Activated CD4-positive, alpha-beta T cell treated with anti-CD3 and anti-CD28 coated beads, Interleukin-2, amount 10 ng/mL, durations not matched to agents 24 days and 14 days (primary cell): ENCODE data around the gene MYL6. TPM values are rescaled to one million over a fixed set of nuclear protein-coding genes. Genes with fewer than 3 reads are reported as not detected.
A peak's percentile ranks its signal among the peaks of the same experiment; 100 is the strongest.

ENCODE experiments used
- DNase-seq: peaks from one replicate; pipeline ENCODE4 v3.0.0; 2022
- H3K27ac Mint-ChIP-seq: one replicate; pipeline ENCODE4 v1.8.0; 2022; ENCODE audit warnings: mild to moderate bottlenecking, mixed read lengths
- H3K27me3 Mint-ChIP-seq: one replicate; pipeline ENCODE4 v1.8.0; 2022; ENCODE audit warnings: mixed read lengths
- H3K36me3 Mint-ChIP-seq: one replicate; pipeline ENCODE4 v1.8.0; 2022; ENCODE audit warnings: low read depth, mild to moderate bottlenecking, mixed read lengths
- H3K4me1 Mint-ChIP-seq: one replicate; pipeline ENCODE4 v1.8.0; 2021; ENCODE audit warnings: mixed read lengths
- H3K4me3 Mint-ChIP-seq: one replicate; pipeline ENCODE4 v1.8.0; 2022; ENCODE audit warnings: mild to moderate bottlenecking, moderate library complexity, mixed read lengths
- H3K9me3 Mint-ChIP-seq: one replicate; pipeline ENCODE4 v1.8.0; 2021; ENCODE audit warnings: mixed read lengths
- intact Hi-C: fragments of 100-400 bp; cut with micrococcal nuclease; formaldehyde crosslinking; loops from one replicate; pipeline ENCODE4 v1.15.1; 2023
- total RNA-seq: library from RNA; stranded (reverse); gene quantifications from 2 replicates; pipeline ENCODE4 v1.2.3, GENCODE V29; 2022

MYL6 gene
- total RNA-seq, 1 donor from 2014 or later, result 717 TPM

DNA sequence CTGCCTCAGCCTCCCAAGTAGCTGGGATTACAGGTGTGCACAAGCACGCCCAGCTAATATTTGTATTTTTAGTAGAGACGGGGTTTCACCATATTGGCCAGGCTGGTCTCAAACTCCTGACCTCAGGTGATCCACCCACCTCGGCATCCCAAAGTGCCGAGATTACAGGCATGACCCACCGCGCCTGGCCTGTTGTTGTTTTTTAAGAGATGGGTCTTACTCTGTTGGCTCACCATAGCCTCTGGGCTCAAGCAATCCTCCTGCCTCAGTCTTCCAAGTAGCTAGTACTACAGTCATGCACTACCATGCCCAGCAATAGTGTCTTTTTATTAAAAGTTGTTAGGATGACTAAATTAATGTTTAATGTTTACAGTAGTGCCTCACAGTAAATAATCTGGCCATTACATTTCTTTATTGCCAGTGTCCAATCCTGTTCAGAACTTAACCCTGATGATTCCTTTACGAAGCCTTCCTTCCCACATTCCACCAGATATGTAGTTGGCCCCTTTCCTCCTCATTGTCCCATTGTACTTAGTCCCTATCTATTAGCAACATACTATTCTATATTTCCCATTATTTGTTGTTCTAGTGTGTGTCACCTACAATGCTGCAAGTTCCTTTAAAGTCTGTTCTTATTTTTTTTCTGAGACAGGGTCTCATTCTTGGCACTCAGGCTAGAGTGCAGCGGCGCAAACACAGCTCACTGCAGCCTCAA, 39.9 kb downstream of the MYL6 start:
- no peaks in the 10 kb centered on the region for H3K27me3 Mint-ChIP-seq
- H3K4me3 Mint-ChIP-seq, result no peak overlapping the region
- no peak for DNase-seq
- intact Hi-C loops, result no loop called here
- H3K36me3 Mint-ChIP-seq, result peaks cover 2% of the 10 kb centered on the region
- H3K9me3 Mint-ChIP-seq, result no peaks in the 10 kb centered on the region
- H3K27ac Mint-ChIP-seq, result no peak overlapping the region
- peaks cover 5% of the 10 kb centered on the region for H3K4me1 Mint-ChIP-seq

DNA sequence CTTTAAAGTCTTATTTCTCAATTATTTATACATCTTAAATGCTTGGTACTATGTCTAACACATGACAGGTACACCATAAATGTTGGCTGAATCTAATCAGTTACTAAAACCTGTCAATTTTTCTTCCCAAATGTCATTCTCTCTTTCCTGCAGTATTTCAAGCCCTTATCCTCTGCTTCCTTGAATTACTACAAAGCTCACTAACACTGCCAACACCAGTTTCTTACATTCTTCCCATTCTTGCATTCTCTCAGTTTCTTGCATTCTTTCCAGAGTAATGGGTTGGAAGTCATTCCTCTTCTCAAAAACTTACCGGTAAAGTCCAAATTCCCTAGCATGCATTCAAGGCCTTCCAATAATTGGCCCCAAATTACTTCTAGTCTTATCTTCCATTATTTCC, 40.7 kb downstream of the MYL6 start:
- Mint-ChIP-seq H3K4me1 (no peaks in the 10 kb centered on the region), H3K4me3 (no peak overlapping the region), H3K27me3 (no peaks in the 10 kb centered on the region), H3K36me3 (no peaks in the 10 kb centered on the region), H3K27ac (no peak overlapping the region), H3K9me3 (no peaks in the 10 kb centered on the region)
- intact Hi-C loops, result no loop called here
- DNase-seq, result no peak

GRCh38 chr12:56202366-56202765, 44.2 kb downstream of the MYL6 start:
- H3K9me3 Mint-ChIP-seq, result no peaks in the 10 kb centered on the region
- no peaks in the 10 kb centered on the region for H3K27me3 Mint-ChIP-seq
- DNase-seq, result no peak
- peaks cover 18% of the 10 kb centered on the region for H3K36me3 Mint-ChIP-seq
- intact Hi-C loops, result no loop called here
- no peak overlapping the region for H3K4me3 Mint-ChIP-seq
- peaks cover 2% of the 10 kb centered on the region for H3K4me1 Mint-ChIP-seq
- H3K27ac Mint-ChIP-seq, result no peak overlapping the region

DNA sequence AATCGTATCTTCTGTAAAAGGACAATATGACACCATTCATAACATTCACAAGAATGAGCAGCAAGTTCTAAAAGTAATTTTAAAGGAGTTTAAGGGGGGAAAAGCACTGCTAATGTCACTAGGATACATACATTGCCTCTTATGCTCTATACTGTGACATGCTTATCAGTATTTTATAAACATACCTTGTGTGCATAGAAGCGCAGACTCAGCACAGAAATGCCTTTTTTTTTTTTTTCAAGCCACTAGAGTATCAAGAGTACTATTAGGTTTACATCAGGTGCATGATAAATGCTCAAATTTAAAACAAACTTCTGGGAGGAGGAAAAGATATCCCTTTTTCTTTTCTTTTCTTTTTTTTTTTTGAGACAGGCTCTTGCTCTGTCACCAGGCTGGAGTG, 44.7 kb downstream of the MYL6 start:
- peaks cover 22% of the 10 kb centered on the region for H3K36me3 Mint-ChIP-seq
- intact Hi-C loops, result no loop called here
- H3K4me1 Mint-ChIP-seq, result peaks cover 2% of the 10 kb centered on the region
- no peak for DNase-seq
- no peak overlapping the region for H3K4me3 Mint-ChIP-seq
- H3K27me3 Mint-ChIP-seq, result no peaks in the 10 kb centered on the region
- no peaks in the 10 kb centered on the region for H3K9me3 Mint-ChIP-seq
- no peak overlapping the region for H3K27ac Mint-ChIP-seq

GRCh38 chr12:56204275-56204674, 46.1 kb downstream of the MYL6 start:
- Mint-ChIP-seq H3K36me3 (peaks cover 29% of the 10 kb centered on the region), H3K27me3 (no peaks in the 10 kb centered on the region), H3K9me3 (no peaks in the 10 kb centered on the region), H3K4me3 (no peak overlapping the region), H3K4me1 (peaks cover 2% of the 10 kb centered on the region), H3K27ac (no peak overlapping the region)
- intact Hi-C loops, result no loop called here
- DNase-seq, result no peak

DNA sequence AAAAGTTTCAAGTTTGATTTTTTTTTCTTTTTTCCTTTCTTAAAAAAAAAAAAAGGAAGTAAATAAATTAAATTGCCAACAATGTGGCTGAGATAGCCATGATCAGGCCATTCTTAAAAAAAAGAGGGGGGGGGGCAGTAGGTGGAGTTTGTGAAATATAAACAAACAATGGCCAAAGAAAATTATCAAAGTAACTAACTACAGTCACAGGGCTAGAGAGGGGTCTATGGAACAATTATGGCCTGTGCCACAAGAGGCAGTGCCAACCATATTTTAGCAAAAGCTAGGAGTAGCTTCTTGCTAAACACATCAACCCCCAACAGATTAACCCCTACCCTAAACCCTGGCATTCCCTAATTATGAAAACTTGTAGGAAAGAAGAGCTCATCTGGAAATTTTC, 47.3 kb downstream of the MYL6 start:
- Mint-ChIP-seq H3K36me3 (peaks cover 38% of the 10 kb centered on the region), H3K27me3 (no peaks in the 10 kb centered on the region), H3K9me3 (no peaks in the 10 kb centered on the region), H3K27ac (no peak overlapping the region), H3K4me1 (peaks cover 2% of the 10 kb centered on the region), H3K4me3 (no peak overlapping the region)
- intact Hi-C loops, result loop anchor here (5.0 kb wide), 1 partner anchor 257 kb away; no protein-coding TSS in a partner anchor
- no peak for DNase-seq

DNA sequence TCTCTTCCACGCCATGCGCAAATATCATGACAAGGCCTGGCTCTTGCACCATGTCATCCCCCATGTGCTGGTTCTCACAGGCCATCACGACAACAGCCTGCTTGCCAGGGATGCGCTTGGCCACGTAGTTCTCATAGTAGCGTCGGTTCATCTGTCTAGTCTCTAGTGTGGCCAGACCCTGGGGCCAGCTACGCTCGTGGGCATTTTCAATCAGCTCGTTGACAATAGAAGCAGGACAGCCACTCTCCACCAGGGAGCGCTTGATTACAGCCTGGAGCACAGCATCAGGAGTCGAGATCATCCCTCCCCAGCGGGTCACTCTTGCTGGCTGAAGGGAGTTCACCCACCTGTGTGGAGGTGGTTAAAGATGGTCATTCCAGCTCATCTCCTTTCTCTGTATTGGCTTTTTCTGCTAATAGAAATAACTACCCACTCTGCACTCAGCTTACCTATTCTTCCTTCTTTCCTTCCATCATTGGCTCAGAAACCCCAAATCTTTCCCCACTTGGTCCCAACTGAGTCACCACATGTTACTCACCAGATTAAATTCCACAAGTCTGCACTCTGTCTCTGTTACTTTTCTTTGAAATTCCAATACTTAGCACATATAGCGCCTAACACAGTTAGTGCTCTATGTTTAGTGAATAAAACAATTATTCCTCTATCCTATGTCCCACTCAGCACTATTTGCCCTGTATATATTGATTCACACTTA, 48.5 kb downstream of the MYL6 start:
- H3K9me3 Mint-ChIP-seq, result no peaks in the 10 kb centered on the region
- DNase-seq, result peak; percentile 81
- peaks cover 2% of the 10 kb centered on the region for H3K4me1 Mint-ChIP-seq
- intact Hi-C loops, result loop anchor here (5.0 kb wide), 1 partner anchor 256 kb away; no protein-coding TSS in a partner anchor
- H3K36me3 Mint-ChIP-seq, result peaks cover 44% of the 10 kb centered on the region
- H3K27me3 Mint-ChIP-seq, result no peaks in the 10 kb centered on the region
- no peak overlapping the region for H3K27ac Mint-ChIP-seq
- H3K4me3 Mint-ChIP-seq, result no peak overlapping the region

- H3K4me3 Mint-ChIP-seq, result no peak overlapping the region
These were observed 49.8 kb downstream of the MYL6 start for GRCh38 chr12:56208006-56208405.

More at GRCh38 chr12:56208006-56208405, 49.8 kb downstream of the MYL6 start:
- H3K27ac Mint-ChIP-seq, result no peak overlapping the region
- peaks cover 2% of the 10 kb centered on the region for H3K4me1 Mint-ChIP-seq
- DNase-seq, result no peak
- H3K36me3 Mint-ChIP-seq, result peaks cover 50% of the 10 kb centered on the region
- H3K9me3 Mint-ChIP-seq, result no peaks in the 10 kb centered on the region
- H3K27me3 Mint-ChIP-seq, result no peaks in the 10 kb centered on the region
- intact Hi-C loops, result loop anchor here (5.0 kb wide), 1 partner anchor 254 kb away; no protein-coding TSS in a partner anchor

Other genes with a start within 250 kb of the MYL6 start
- 34.8 and 35.6 TPM in 2 replicates for gene PYM1, start 230.5 kb upstream of the MYL6 start, total RNA-seq
- gene DGKA, start 227.2 kb upstream of the MYL6 start, total RNA-seq, result 355 and 365 TPM in 2 replicates
- not detected in 2 replicates for gene PMEL, start 192.3 kb upstream of the MYL6 start, total RNA-seq
- 108 and 110 TPM in 2 replicates for gene CDK2, start 191.5 kb upstream of the MYL6 start, total RNA-seq
- gene RAB5B, start 184.3 kb upstream of the MYL6 start, total RNA-seq, result 39.0 and 40.2 TPM in 2 replicates
- 9.3 and 10.2 TPM in 2 replicates for gene SUOX, start 161.1 kb upstream of the MYL6 start, total RNA-seq
- 24.3 and 26.1 TPM in 2 replicates for gene IKZF4, start 137.3 kb upstream of the MYL6 start, total RNA-seq
- 40.5 and 46.3 TPM in 2 replicates for gene RPS26, start 116.4 kb upstream of the MYL6 start, total RNA-seq
- gene ERBB3, start 78.2 kb upstream of the MYL6 start, total RNA-seq, result 0.14 and 0.57 TPM in 2 replicates
- 453 and 472 TPM in 2 replicates for gene PA2G4, start 53.8 kb upstream of the MYL6 start, total RNA-seq
- 3,831 and 3,993 TPM in 2 replicates for gene RPL41, start 41.7 kb upstream of the MYL6 start, total RNA-seq
- gene ZC3H10, start 40.1 kb upstream of the MYL6 start, total RNA-seq, result 8.9 and 11.2 TPM in 2 replicates
- gene ESYT1, start 30.1 kb upstream of the MYL6 start, total RNA-seq, result 155 and 158 TPM in 2 replicates
- gene MYL6B, start 5.8 kb upstream of the MYL6 start, total RNA-seq, result 63.3 and 68.9 TPM in 2 replicates
- gene SMARCC2, start 31.1 kb downstream of the MYL6 start, total RNA-seq, result 127 and 130 TPM in 2 replicates
- gene RNF41, start 63.6 kb downstream of the MYL6 start, total RNA-seq, result 39.8 and 41.1 TPM in 2 replicates
- 94.7 and 96.0 TPM in 2 replicates for gene NABP2, start 66.0 kb downstream of the MYL6 start, total RNA-seq
- 0.86 and 1.6 TPM in 2 replicates for gene SLC39A5, start 71.7 kb downstream of the MYL6 start, total RNA-seq
- 68.0 and 69.0 TPM in 2 replicates for gene ANKRD52, start 100.0 kb downstream of the MYL6 start, total RNA-seq
- gene COQ10A, start 108.6 kb downstream of the MYL6 start, total RNA-seq, result 17.0 TPM in 2 replicates
- 311 and 317 TPM in 2 replicates for gene CS, start 142.0 kb downstream of the MYL6 start, total RNA-seq
- gene CNPY2, start 157.6 kb downstream of the MYL6 start, total RNA-seq, result 165 and 169 TPM in 2 replicates
- 31.3 and 34.7 TPM in 2 replicates for gene PAN2, start 175.6 kb downstream of the MYL6 start, total RNA-seq
- gene IL23A, start 180.5 kb downstream of the MYL6 start, total RNA-seq, result 36.0 and 36.9 TPM in 2 replicates
- gene STAT2, start 201.7 kb downstream of the MYL6 start, total RNA-seq, result 64.9 and 68.4 TPM in 2 replicates
- not detected in 2 replicates for gene APOF, start 204.5 kb downstream of the MYL6 start, total RNA-seq